HepG2 (cell line): ENCODE results near the gene MAEA. TPM values are rescaled to one million over a fixed set of nuclear protein-coding genes. Genes with fewer than 3 reads are reported as not detected.

ENCODE experiments used
- ATAC-seq: fragments of 200-7000 bp; cut with Tn5 transposase; 3 replicates; pipeline ENCODE4 v1.9.1; 2020; ENCODE audit warnings: mild to moderate bottlenecking, moderate library complexity
- BruUV-seq: library from RNA; stranded (reverse); fragments of 400-500 nt; replicated peaks from 2 replicates; lab custom pipeline; 2021; lab: Mats Ljungman, UMichigan
- CTCF ChIA-PET: fragments of 300-600 bp; formaldehyde crosslinking; extraction: SDS; loops from one replicate; lab custom pipeline; 2021; ENCODE audit warnings: low total read pairs, inconsistent platforms, low intra/inter-chr PET ratio; lab: Yijun Ruan, JAX
- POLR2A ChIA-PET: fragments of 350-600 bp; sonication (Branson Sonifier 250); formaldehyde crosslinking; loops from one replicate; lab custom pipeline; 2020; ENCODE audit warnings: antibody characterized with exemption, inconsistent platforms; lab: Yijun Ruan, JAX
- DNase-seq: peaks from one replicate; pipeline ENCODE4 v3.0.0-alpha.2; 2015; ENCODE audit warnings: low spot score
- FAIRE-seq: peaks from 3 replicates; lab custom pipeline; 2011; peaks lifted over from hg19 to GRCh38; lab: Jason Lieb, UNC
- H2AFZ ChIP-seq: one replicate; pipeline ENCODE4 v1.6.1; 2011; ENCODE audit warnings: low read length, inconsistent platforms
- H3K27ac ChIP-seq: fragments of 300-600 bp; 3 replicates; pipeline ENCODE4 v1.8.0; 2011; ENCODE audit warnings: mixed run types, mild to moderate bottlenecking, mixed read lengths, low read length, inconsistent platforms; ENCODE audit not compliant: insufficient read depth; ENCODE audit errors: extremely low read length
- H3K27me3 ChIP-seq, 2 experiments: fragments of 200-600 bp in 1 of 2; 2 replicates in 1 of 2; 3 replicates in 1 of 2; pipeline versions ENCODE4 v1.6.0 to v1.8.0; 2011; ENCODE audit warnings: low read length in 2 of 2, mild to moderate bottlenecking in 2 of 2, moderate library complexity in 2 of 2, inconsistent platforms in 1 of 2; ENCODE audit not compliant: insufficient read depth in 2 of 2, control insufficient read depth in 1 of 2
- H3K36me3 ChIP-seq, 2 experiments: fragments of 200-600 bp in 1 of 2; replicated peaks in 1 of 2; 2 replicates in 1 of 2; 3 replicates in 1 of 2; pipeline versions ENCODE4 v1.5.1 to v1.8.0; 2011; ENCODE audit warnings: low read length in 2 of 2, inconsistent platforms in 1 of 2; ENCODE audit not compliant: insufficient read depth in 2 of 2, control insufficient read depth in 1 of 2
- H3K4me1 ChIP-seq: 2 replicates; pipeline ENCODE4 v1.5.1; 2012; ENCODE audit warnings: low read length, inconsistent platforms; ENCODE audit not compliant: insufficient read depth
- H3K4me2 ChIP-seq: 2 replicates; pipeline ENCODE4 v1.6.0; 2011; ENCODE audit warnings: low read depth, low read length, inconsistent platforms
- H3K4me3 ChIP-seq, 3 experiments: fragments of 200-600 bp in 1 of 3; sonication (generic), shearing (Covaris generic) in 1 of 3; replicated peaks in 1 of 3; 2 replicates each; pipeline ENCODE4 v1.5.1; 2011 to 2016; ENCODE audit warnings: low read length in 3 of 3, inconsistent platforms in 2 of 3, low read depth in 2 of 3, mild to moderate bottlenecking in 2 of 3, control low read depth in 1 of 3, mixed read lengths in 1 of 3; ENCODE audit not compliant: insufficient read depth in 1 of 3
- H3K79me2 ChIP-seq: one replicate; pipeline ENCODE4 v1.6.1; 2011; ENCODE audit warnings: low read length, inconsistent platforms; ENCODE audit not compliant: insufficient read depth
- H3K9ac ChIP-seq: 2 replicates; pipeline ENCODE4 v1.6.0; 2011; ENCODE audit warnings: mild to moderate bottlenecking, low read depth, low read length, inconsistent platforms; ENCODE audit not compliant: insufficient read depth
- H3K9me3 ChIP-seq: 2 replicates; pipeline ENCODE4 v1.5.1; 2012; ENCODE audit warnings: mild to moderate bottlenecking, low read length
- H4K20me1 ChIP-seq: 2 replicates; pipeline ENCODE4 v1.6.0; 2011; ENCODE audit warnings: inconsistent platforms, mild to moderate bottlenecking, low read length, moderate library complexity; ENCODE audit not compliant: insufficient read depth
- FOSL2 ChIP-seq: sonication (generic); formaldehyde crosslinking; IDR thresholded peaks from 2 replicates; pipeline ENCODE4 v1.4.0; 2020; ENCODE audit warnings: missing genetic modification reagents
- FOXP1 ChIP-seq, 2 experiments: fragments of 450-650 bp in 1 of 2; IDR thresholded peaks; 2 replicates each; pipeline ENCODE4 v1.6.1; 2017 to 2018; ENCODE audit warnings: antibody characterized with exemption in 1 of 2
- KAT8 ChIP-seq: IDR thresholded peaks from 2 replicates; pipeline ENCODE4 v1.6.1; 2016; ENCODE audit warnings: missing genetic modification reagents, missing compliant biosample characterization
- PAX8 ChIP-seq: sonication (generic); formaldehyde crosslinking; IDR thresholded peaks from 2 replicates; pipeline ENCODE4 v1.8.0; 2022; ENCODE audit warnings: mild to moderate bottlenecking, missing genetic modification reagents, borderline replicate concordance
- PRDM15 ChIP-seq: sonication (generic); formaldehyde crosslinking; IDR thresholded peaks from 2 replicates; pipeline ENCODE4 v1.4.0; 2020; ENCODE audit warnings: missing genetic modification reagents
- SUZ12 ChIP-seq: fragments of 150-350 bp; IDR thresholded peaks from 2 replicates; pipeline ENCODE4 v1.6.1; 2014; ENCODE audit warnings: low read depth, low read length
- ZNF644 ChIP-seq: IDR thresholded peaks from 2 replicates; pipeline ENCODE4 v1.6.1; 2016; ENCODE audit warnings: low read depth
- ZNF670 ChIP-seq: sonication (generic); formaldehyde crosslinking; IDR thresholded peaks from 2 replicates; pipeline ENCODE4 v1.8.0; 2022; ENCODE audit warnings: mild to moderate bottlenecking, missing genetic modification reagents, borderline replicate concordance
- ZNF781 ChIP-seq: sonication (generic); formaldehyde crosslinking; IDR thresholded peaks from 2 replicates; pipeline ENCODE4 v1.5.1; 2020; ENCODE audit warnings: borderline replicate concordance, mild to moderate bottlenecking, missing genetic modification reagents; ENCODE audit errors: not compliant biosample characterization
- WGBS: methylation state at CpG from one replicate; pipeline ENCODE4 v1.1.6; 2017; ENCODE audit warnings: low lambda C conversion rate; 5-methylcytosine and 5-hydroxymethylcytosine counted together
- in situ Hi-C: cut with HindIII; loops from 2 replicates; pipeline ENCODE4 v1.10.0; 2017; ENCODE audit warnings: low pct_unique_long_range_greater_than_20kb; ENCODE audit not compliant: extremely low pct_ligation_motif_present
- intact Hi-C: fragments of 100-400 bp; cut with micrococcal nuclease; formaldehyde crosslinking; loops from one replicate; pipeline ENCODE4 v1.10.0; 2022; ENCODE audit not compliant: unreplicated experiment
- polyA plus RNA-seq, 8 experiments: library from polyadenylated mRNA; depleted of rRNA in 3 of 8; stranded (reverse) in 7 of 8; unstranded in 1 of 8; fragments of >200 nt; fragmentation: Illumina TruSeq in 4 of 8; extraction: Trizol in 4 of 8; gene quantifications; 2 replicates each; pipeline versions ENCODE4 v1.2.1 to v1.2.3, GENCODE V29; 2011 to 2016; ENCODE audit warnings: low read depth in 4 of 8, missing spikeins in 1 of 8, mixed read lengths in 1 of 8; ENCODE audit not compliant: insufficient read depth in 1 of 8
- total RNA-seq, 5 experiments: library from RNA; depleted of rRNA; stranded (reverse); fragments of >200 nt; fragmentation: Illumina TruSeq; extraction: Trizol; gene quantifications; 2 replicates each; pipeline ENCODE4 v1.2.3, GENCODE V29; 2016; ENCODE audit warnings: low read depth in 1 of 5
- TF ChIP-seq, protein P1 (sequence below): sonication (generic); formaldehyde crosslinking; IDR thresholded peaks from 2 replicates; pipeline ENCODE4 v1.5.0; 2020; ENCODE audit warnings: missing genetic modification reagents
- TF ChIP-seq, protein P2 (sequence below): sonication (generic); formaldehyde crosslinking; conservative IDR thresholded peaks from 2 replicates; pipeline ENCODE4 v1.5.0; 2020; ENCODE audit warnings: missing genetic modification reagents

MAEA gene
- total and polyA plus RNA-seq, 2 of the 13 experiments (the other 11 are each of a cell fraction or from before 2014, with no cell fraction given): 52.0 to 57.1 TPM

DNA sequence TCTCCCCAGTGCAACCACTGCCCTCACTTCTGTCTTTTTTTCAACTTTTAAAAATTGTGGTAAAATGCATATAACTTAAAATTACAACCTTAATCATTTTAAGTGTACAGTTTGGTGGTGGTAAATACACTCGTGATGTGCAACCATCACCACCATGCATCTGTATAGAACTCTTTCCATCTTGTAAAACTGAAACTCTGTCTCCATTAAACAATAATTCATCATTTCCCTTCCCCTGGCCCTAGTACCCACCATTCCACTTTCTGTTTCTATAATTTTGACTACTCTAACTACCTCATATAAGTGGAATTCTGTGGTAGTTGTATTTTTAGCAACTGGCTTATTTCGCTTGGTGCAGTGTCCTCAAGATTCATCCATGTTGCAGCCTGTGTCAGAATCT lies 34.0 kb upstream of the MAEA start:
- POLR2A ChIA-PET: no interaction called here
- FAIRE-seq (no peak), ATAC-seq (no peak), DNase-seq (no peak)
- Histone ChIP-seq H3K36me3 (0 out of 5 replicates have a peak, but pooled peaks cover 0 to 2% of the 10 kb centered on the region in 2 experiments), H4K20me1 (no peaks in the 10 kb centered on the region), H3K4me1 (peaks cover 29% of the 10 kb centered on the region), H3K9ac (no peak overlapping the region), H3K79me2 (peaks cover 7% of the 10 kb centered on the region), H3K4me3 (no peak overlapping the region), H3K9me3 (peaks cover 27% of the 10 kb centered on the region), H2AFZ (no peak overlapping the region), H3K4me2 (no peak overlapping the region), H3K27me3 (no peaks in the 10 kb centered on the region), H3K27ac (no peak overlapping the region)
- no TSS peak for BruUV-seq
- 95% methylated on average over 2 of the region's 2 CpGs for WGBS
- intact Hi-C loops (no loop called here), in situ Hi-C loops (no loop called here)
- TF ChIP-seq, protein P1, sequence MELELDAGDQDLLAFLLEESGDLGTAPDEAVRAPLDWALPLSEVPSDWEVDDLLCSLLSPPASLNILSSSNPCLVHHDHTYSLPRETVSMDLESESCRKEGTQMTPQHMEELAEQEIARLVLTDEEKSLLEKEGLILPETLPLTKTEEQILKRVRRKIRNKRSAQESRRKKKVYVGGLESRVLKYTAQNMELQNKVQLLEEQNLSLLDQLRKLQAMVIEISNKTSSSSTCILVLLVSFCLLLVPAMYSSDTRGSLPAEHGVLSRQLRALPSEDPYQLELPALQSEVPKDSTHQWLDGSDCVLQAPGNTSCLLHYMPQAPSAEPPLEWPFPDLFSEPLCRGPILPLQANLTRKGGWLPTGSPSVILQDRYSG (CRISPR knock-in tag): no peak
- TF ChIP-seq KAT8 (CRISPR knock-in tag) (no peak), FOXP1 (IDR thresholded peaks at IDR 0.05) (no peak), FOXP1 (CRISPR knock-in tag; IDR thresholded peaks at IDR 0.05) (no peak), PRDM15 (no peak), ZNF781 (CRISPR knock-in tag) (no peak), ZNF644 (no peak), ZNF670 (CRISPR knock-in tag) (no peak), SUZ12 (no peak), FOSL2 (CRISPR knock-in tag) (no peak), PAX8 (CRISPR knock-in tag) (no peak)
- TF ChIP-seq, protein P2, sequence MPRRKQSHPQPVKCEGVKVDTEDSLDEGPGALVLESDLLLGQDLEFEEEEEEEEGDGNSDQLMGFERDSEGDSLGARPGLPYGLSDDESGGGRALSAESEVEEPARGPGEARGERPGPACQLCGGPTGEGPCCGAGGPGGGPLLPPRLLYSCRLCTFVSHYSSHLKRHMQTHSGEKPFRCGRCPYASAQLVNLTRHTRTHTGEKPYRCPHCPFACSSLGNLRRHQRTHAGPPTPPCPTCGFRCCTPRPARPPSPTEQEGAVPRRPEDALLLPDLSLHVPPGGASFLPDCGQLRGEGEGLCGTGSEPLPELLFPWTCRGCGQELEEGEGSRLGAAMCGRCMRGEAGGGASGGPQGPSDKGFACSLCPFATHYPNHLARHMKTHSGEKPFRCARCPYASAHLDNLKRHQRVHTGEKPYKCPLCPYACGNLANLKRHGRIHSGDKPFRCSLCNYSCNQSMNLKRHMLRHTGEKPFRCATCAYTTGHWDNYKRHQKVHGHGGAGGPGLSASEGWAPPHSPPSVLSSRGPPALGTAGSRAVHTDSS (CRISPR knock-in tag): no peak
- CTCF ChIA-PET: no interaction called here
